Hematopoietic multipotent progenitor cell treated with erythropoietin and hydrocortisone succinate and interleukin-3 and kit ligand, for 6 days (in vitro differentiated cells): ENCODE results near the gene SKP1.
A peak's percentile ranks its signal among the peaks of the same experiment; 100 is the strongest.
"Not testable (repeated sequence)": the region's sequence is repeated elsewhere in the genome, so short reads cannot be mapped to it uniquely, and the experiment has no call there.

Experiments
- DNase-seq: peaks from one replicate; pipeline ENCODE4 v3.0.0-alpha.2; 2015

Gene SKP1

DNA sequence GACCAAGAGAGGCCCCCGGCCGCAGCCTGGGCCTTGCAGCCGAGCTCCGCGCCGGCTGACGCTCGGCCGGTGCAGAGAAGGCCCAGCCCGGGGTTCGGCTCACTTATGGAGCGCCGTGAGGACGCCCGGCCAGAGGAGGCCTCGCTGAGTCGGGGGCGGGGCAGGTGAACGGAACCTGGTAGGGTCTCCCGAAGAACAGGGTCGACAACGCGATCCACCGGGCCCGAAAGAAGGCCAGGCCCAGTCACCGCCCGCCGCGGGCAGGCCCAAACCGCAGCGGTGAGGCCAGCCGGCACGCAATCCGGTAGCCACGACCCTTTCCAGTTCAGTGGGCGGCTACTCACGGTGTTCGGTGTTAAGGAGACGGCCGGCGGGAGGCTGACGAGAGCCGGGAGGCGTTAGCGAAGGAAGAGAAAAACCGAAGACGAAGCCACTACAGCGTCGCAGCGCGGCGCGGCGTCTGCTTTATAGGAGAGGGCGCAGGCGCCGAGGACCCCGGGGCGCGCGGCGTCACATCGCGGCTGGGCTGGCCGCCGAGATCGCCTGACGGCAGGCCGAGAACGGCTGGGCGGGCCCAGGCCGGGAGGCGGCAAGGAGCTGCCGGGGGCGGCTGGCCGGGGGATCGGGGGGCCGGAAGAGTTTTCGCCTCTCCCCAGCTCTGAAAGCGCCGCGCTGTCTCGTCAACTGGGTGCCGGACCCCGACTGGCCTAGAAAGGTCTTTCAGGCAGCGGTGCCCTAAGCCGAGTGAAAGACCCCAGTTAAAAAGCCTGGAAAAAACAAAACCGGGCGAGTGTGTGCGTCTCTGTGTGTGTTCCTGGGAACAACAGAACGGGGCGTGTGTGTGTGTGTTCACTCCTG is at the start of gene SKP1:
TSS of gene SKP1 (minus strand) at position 440 of the 858 bp plus-strand sequence. CDS start 2,928 bp downstream, outside the sequence.
- peak; percentile 91 for DNase-seq

DNA sequence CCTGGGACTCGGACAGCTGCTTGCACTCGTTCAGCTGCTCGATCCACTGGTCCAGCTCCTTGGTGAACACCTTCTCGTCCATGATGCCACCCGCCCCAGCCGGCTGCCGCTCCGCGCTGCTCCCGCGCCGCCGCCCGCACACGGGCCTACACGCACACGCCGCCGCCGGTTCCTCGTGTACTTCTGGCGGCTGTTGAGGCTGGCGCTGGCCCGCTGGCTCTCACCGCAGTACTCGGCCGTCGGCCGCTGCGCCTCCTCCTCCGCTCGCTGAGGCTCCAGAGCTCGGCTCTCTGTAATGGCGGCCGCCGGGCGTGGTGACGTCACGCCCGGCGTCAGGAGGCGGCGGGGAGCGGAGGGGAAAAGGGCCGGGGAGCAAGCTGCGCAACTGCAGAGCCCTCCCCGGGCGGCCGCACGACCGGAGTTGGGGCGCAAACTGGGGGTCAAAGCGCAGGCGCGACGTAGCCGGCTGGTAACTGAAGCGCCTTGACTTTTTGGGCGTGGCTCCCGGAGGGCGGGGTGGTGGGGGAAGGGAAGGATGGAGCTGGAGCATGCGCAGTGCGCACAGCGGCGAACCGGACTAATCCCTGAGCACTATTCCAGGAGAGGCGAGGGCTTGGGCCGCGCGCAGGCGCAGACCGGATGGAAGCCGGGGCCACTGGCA is 49.2 kb upstream of the SKP1 start, which contains the start of gene PPP2CA:
TSS of gene PPP2CA (minus strand) at position 294 of the 661 bp plus-strand sequence. CDS start at position 82, 212 bp downstream.
- peak; percentile 97 for DNase-seq

- peak; percentile 76 for DNase-seq
Observed at GRCh38 chr5:134224888-134225779, 48.4 kb upstream of the SKP1 start.

- DNase-seq: peak; percentile 41
Observed at GRCh38 chr5:134223406-134224248, 46.9 kb upstream of the SKP1 start.

DNA sequence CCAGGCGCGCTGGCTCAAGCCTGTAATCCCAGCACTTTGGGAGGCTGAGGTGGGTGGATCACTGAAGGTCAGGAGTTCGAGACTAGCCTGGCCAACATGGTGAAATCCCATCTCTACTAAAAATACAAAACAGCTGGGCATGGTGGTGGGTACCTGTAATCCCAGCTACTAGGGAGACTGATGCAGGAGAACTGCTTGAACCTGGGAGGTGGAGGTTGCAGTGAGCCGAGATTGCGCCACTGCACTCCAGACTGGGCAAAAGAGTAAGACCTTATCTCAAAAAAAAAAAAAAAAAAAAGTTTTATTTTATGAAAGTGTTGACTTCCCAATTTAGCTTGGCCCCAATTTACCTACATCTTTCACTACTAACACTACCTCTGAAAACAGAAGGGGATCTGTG is 44.9 kb upstream of the SKP1 start:
- DNase-seq: not testable (repeated sequence)

DNA sequence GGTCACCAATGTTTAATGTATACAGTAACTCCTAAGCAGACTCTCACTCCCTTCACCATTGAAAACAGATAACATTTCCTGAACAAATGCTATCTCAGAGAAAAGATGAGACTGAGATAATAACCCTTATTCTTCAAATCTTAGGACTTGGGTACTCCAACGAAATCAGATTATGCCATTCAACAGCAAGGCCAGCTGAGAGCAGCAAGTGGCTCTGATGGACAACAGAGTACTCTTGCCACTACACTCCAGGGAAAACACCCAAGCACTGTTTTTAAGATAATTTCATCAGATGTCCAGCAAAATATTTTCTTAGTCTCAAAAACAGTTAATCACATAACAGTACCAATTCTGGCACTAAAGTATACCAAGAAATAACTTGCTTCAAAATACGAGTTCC is 39.0 kb upstream of the SKP1 start:
- DNase-seq: no peak

- DNase-seq: not testable (repeated sequence)
Observed at GRCh38 chr5:134211263-134212031, 34.7 kb upstream of the SKP1 start.

DNA sequence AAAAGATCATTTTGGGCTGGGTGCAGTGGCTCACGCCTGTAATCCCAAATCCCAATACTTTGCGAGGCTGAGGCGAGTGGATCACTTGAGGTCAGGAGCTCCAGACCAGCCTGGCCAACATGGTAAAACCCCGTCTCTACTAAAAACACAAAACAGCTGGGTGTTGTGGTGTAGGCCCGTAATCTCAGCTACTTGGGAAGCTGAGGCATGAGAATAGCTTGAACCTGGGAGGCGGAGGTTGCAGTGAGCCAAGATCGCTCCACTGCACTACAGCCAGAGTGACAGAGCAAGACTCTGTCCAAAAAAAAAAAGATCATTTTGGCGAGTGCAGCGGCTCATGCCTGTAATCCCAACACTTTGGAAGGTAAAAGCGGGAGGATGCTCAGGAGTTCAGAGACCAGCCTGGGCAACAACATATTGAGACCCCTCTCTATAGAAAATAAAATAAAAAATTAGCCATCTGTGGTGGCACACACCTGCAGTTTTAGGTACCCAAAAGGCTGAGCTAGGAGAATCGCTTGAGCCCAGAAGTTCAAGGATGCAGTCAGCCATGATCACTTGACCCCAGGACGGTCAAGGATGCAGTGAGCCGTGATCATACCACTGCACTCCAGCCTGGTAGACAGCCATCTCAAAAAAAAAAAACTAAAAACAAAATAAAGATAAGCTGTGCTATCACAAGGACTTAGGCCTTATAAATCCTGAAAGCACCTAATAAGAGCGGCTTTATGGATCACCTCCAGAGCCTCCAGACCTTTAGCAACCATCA is 32.9 kb upstream of the SKP1 start:
- no peak for DNase-seq

- no peak for DNase-seq
Observed at GRCh38 chr5:134207696-134208095, 30.9 kb upstream of the SKP1 start.

- DNase-seq: no peak
Observed at GRCh38 chr5:134206627-134207160, 29.9 kb upstream of the SKP1 start.

DNA sequence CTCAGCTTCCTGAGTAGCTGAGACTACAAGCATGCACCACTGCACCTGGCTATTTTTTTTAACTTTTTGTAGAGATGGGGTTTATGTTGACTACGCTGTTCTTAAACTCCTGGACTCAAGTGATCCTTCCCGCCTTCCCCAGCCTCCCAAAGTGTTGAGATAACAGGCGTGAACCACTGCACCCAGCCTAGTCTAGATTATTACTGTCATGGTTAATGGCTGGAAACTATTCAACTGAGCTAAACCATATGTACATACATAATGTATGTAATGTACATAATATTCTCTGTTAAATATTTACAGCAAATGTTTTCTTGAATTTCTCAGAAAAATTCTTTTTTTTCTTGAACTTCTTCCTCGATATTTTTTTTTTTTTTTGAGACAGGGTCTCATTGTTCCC is 27.8 kb upstream of the SKP1 start:
- no peak for DNase-seq

GRCh38 chr5:134203630-134204029 is 26.9 kb upstream of the SKP1 start:
- DNase-seq: no peak

- peak; percentile 36 for DNase-seq
Observed at GRCh38 chr5:134195666-134196065, 18.9 kb upstream of the SKP1 start.

DNA sequence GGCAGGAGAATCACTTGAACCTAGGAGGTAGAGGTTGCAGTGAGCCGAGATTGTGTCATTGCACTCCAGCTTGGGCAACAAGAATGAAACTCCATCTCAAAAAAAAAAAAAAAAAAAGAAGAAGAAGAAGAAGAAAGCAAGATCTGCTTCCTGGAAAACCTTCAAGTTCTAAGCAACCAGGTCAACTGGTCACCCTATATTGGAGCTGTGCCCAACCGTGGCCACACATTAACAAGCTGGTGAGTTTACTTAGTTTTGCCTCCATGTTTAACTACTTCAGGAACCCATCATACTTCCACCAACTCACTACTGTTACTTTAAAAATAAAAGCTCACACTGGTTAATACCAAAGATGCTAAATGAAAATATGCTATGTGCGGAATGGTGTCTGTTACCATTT is 12.3 kb upstream of the SKP1 start:
- no peak for DNase-seq

DNA sequence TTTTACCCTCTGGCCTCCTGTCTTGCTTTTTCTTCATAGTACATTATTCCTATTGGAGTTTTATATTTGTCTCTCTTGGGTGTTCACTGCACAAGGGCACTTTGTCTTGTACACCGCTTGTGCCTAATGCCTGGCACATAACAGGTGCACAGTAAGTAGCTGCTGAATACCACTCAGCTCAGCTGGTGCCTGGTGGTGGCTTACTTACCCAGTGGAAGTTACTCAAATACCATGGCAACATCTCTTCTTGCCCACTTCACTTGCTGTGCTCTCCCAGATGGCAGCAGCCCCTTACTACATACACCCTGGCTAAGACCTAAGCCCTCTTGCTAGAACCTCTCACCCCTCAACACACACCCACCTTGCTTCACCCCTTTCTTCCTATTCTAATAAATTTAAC is 11.3 kb upstream of the SKP1 start:
- DNase-seq: no peak

- DNase-seq: peak; percentile 83
Observed at GRCh38 chr5:134184155-134185135, 7.7 kb upstream of the SKP1 start.

DNA sequence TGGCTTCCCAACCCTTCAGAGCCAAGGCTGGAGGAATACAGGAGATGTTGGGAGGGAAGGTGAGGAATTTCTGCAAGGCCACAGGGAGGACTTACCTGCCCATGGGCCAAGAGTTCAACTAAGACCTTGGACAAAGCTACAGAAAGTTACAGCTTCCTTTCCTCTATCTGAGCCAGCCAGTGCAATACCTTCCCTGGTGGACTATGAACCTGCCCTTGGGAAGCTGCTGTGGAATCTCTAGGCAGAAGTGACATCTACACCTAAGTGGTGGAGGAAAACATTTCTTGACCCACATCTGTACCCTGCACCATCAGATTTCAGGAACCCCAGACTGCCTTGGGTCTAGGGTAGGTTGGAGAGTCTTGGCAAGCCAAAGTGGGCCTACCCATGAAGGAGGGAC is 6.7 kb upstream of the SKP1 start:
- DNase-seq: no peak

DNA sequence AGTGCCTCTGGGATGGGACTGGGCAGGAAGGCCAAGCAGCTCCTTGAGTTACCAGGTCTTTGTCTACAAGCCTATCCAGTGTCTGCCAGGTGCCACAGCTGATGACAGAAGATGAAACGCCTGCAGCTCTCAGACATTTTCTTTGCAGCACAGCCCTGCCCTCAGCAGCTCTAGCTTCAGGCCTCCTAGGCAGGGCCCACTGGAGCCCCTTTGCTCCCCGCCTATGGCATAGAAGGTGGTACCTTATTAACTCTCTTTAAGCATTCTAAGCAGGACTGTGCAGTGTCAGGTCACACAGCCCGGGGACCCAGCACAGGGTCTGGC is 1.3 kb upstream of the SKP1 start:
- peak; percentile 18 for DNase-seq
